Sigmoid colon (tissue), 7 donors: ENCODE results near the gene TUBB6. TPM values are rescaled to one million over a fixed set of nuclear protein-coding genes. Genes with fewer than 3 reads are reported as not detected.

Source experiments
- DNase-seq: peaks from one replicate; pipeline ENCODE4 v3.0.0-alpha.2; 2019
- H3K27ac ChIP-seq, 4 donors: fragments of 200-600 bp; sonication (generic); one replicate each; pipeline ENCODE4 v1.5.1; 2016 to 2019; ENCODE audit warnings: mild to moderate bottlenecking in 1 of 4
- H3K27me3 ChIP-seq, 3 donors: fragments of 200-600 bp; sonication (generic); one replicate each; pipeline ENCODE4 v1.5.1; 2019; ENCODE audit warnings: mild to moderate bottlenecking in 1 of 3
- H3K36me3 ChIP-seq, 4 donors: fragments of 200-600 bp; sonication (generic); one replicate each; pipeline ENCODE4 v1.5.1; 2016 to 2019
- H3K4me1 ChIP-seq, 4 donors: fragments of 200-600 bp; sonication (generic); one replicate each; pipeline ENCODE4 v1.5.1; 2017 to 2019
- H3K4me3 ChIP-seq, 4 donors: fragments of 200-600 bp; sonication (generic); one replicate each; pipeline ENCODE4 v1.5.1; 2017 to 2019; ENCODE audit warnings: mild to moderate bottlenecking in 2 of 4, moderate library complexity in 1 of 4
- H3K9me3 ChIP-seq, 4 donors: fragments of 200-600 bp in 3 of 4; sonication (generic) in 3 of 4; one replicate each; pipeline versions ENCODE4 v1.5.1 to v1.6.1; 2013 to 2019
- EP300 ChIP-seq, 4 donors: sonication (generic); formaldehyde crosslinking; IDR thresholded peaks; one replicate each; pipeline ENCODE4 v1.6.1; 2017; ENCODE audit warnings: antibody characterized with exemption in 4 of 4
- POLR2A ChIP-seq, 2 donors: fragments of 450-650 bp; IDR thresholded peaks; one replicate each; pipeline ENCODE4 v1.6.1; 2016; ENCODE audit warnings: antibody characterized with exemption in 2 of 2, mild to moderate bottlenecking in 2 of 2, moderate library complexity in 2 of 2
- POLR2AphosphoS5 ChIP-seq, 4 donors: sonication (generic); formaldehyde crosslinking; IDR thresholded peaks; one replicate each; pipeline ENCODE4 v1.6.1; 2017; ENCODE audit warnings: antibody characterized with exemption in 4 of 4
- WGBS, 2 donors: extraction: QIAGEN DNeasy Blood & Tissue Kit; methylation state at CpG; one replicate each; pipeline ENCODE4 v1.1.7; 2013; 5-methylcytosine and 5-hydroxymethylcytosine counted together
- intact Hi-C: fragments of 100-400 bp; cut with DNase I; formaldehyde crosslinking; loops from one replicate; pipeline ENCODE4 v1.15.1; 2023
- polyA plus RNA-seq, 3 donors: library from polyadenylated mRNA; stranded (reverse); fragments of 200-250 nt; gene quantifications; one replicate each; pipeline ENCODE4 v1.2.3, GENCODE V29; 2013
- small RNA-seq, 3 donors: library from RNA; depleted of rRNA; stranded (forward); fragments of <200 nt; gene quantifications; one replicate each; pipeline ENCODE3, GENCODE V24; 2016
- total RNA-seq, 4 donors: library from RNA; depleted of rRNA; stranded (reverse); fragments of >200 nt; gene quantifications; one replicate each; pipeline ENCODE4 v1.1.0, GENCODE V29; 2016
- TF ChIP-seq, protein P1 (sequence below), 4 experiments: fragments of 450-650 bp in 3 of 4; fragments of 200-600 bp in 1 of 4; IDR thresholded peaks; one replicate each; pipeline ENCODE4 v1.5.1; 2016 to 2019; ENCODE audit warnings: antibody characterized with exemption in 4 of 4, mild to moderate bottlenecking in 3 of 4, moderate library complexity in 2 of 4
- donor health status: healthy with polysubstance abuse.
- donor health status: Bipolar disorder and iron deficiency.
- donor health status: healthy.

Gene TUBB6
- total and polyA plus RNA-seq, 7 donors, result 19.2 to 445 (median 298) TPM

GRCh38 chr18:12372406-12372805, 64.4 kb downstream of the TUBB6 start:
- no peak for TF ChIP-seq POLR2A (IDR thresholded peaks at IDR 0.05)
- no peak for TF ChIP-seq EP300 (IDR thresholded peaks at IDR 0.05)
- TF ChIP-seq, protein P1, sequence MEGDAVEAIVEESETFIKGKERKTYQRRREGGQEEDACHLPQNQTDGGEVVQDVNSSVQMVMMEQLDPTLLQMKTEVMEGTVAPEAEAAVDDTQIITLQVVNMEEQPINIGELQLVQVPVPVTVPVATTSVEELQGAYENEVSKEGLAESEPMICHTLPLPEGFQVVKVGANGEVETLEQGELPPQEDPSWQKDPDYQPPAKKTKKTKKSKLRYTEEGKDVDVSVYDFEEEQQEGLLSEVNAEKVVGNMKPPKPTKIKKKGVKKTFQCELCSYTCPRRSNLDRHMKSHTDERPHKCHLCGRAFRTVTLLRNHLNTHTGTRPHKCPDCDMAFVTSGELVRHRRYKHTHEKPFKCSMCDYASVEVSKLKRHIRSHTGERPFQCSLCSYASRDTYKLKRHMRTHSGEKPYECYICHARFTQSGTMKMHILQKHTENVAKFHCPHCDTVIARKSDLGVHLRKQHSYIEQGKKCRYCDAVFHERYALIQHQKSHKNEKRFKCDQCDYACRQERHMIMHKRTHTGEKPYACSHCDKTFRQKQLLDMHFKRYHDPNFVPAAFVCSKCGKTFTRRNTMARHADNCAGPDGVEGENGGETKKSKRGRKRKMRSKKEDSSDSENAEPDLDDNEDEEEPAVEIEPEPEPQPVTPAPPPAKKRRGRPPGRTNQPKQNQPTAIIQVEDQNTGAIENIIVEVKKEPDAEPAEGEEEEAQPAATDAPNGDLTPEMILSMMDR (IDR thresholded peaks at IDR 0.05), result no peak
- TF ChIP-seq POLR2AphosphoS5 (IDR thresholded peaks at IDR 0.05), result no peak
- Histone ChIP-seq H3K36me3 (peaks cover 3 to 22% (median 10%) of the 10 kb centered on the region in 4 donors), H3K4me1 (peaks cover 0 to 46% (median 37%) of the 10 kb centered on the region in 4 donors), H3K27ac (no peak overlapping the region), H3K9me3 (no peaks in the 10 kb centered on the region), H3K27me3 (no peaks in the 10 kb centered on the region), H3K4me3 (no peak overlapping the region)
- 25 to 64% methylated on average over 3 of the region's 3 CpGs for WGBS, 2 donors
- intact Hi-C loops, result no loop called here
- DNase-seq, result no peak

- no peak for DNase-seq
- WGBS, 2 donors, result 31 to 72% methylated on average over 4 of the region's 4 CpGs
- H3K4me1 ChIP-seq, result peaks cover 0 to 52% (median 40%) of the 10 kb centered on the region in 4 donors
- H3K27me3 ChIP-seq, result no peaks in the 10 kb centered on the region
- H3K9me3 ChIP-seq, result no peaks in the 10 kb centered on the region
- peaks cover 0 to 15% (median 6%) of the 10 kb centered on the region in 4 donors for H3K36me3 ChIP-seq
- H3K4me3 ChIP-seq, result no peak overlapping the region
- TF ChIP-seq, protein P1 (IDR thresholded peaks at IDR 0.05), result no peak
- TF ChIP-seq POLR2A (IDR thresholded peaks at IDR 0.05) (no peak), EP300 (IDR thresholded peaks at IDR 0.05) (no peak), POLR2AphosphoS5 (IDR thresholded peaks at IDR 0.05) (no peak)
- intact Hi-C loops, result no loop called here
- no peak overlapping the region for H3K27ac ChIP-seq
Measured at GRCh38 chr18:12373116-12373770, 65.2 kb downstream of the TUBB6 start.

DNA sequence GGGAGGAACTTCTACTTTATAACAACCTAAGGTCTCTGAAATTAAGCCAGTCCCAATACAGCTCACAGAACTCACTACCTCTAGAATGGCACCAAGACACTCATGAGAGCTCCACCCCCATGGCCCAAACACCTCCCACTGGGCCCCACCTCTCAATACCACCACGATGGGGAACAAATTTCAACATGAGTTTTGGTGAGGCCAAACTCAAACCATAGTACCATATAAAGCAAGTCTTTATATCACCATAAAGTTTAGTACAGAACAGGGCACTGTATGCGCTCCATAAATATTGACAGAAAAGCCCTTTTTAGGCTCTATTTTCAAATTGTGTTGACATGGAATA, 65.7 kb downstream of the TUBB6 start:
- no peak overlapping the region for H3K27ac ChIP-seq
- no peak overlapping the region for H3K4me3 ChIP-seq
- H3K27me3 ChIP-seq, result no peaks in the 10 kb centered on the region
- DNase-seq, result no peak
- no peak for TF ChIP-seq EP300 (IDR thresholded peaks at IDR 0.05)
- TF ChIP-seq, protein P1 (IDR thresholded peaks at IDR 0.05), result no peak
- TF ChIP-seq POLR2AphosphoS5 (IDR thresholded peaks at IDR 0.05), result no peak
- TF ChIP-seq POLR2A (IDR thresholded peaks at IDR 0.05), result no peak
- intact Hi-C loops, result no loop called here
- H3K9me3 ChIP-seq, result no peaks in the 10 kb centered on the region
- H3K4me1 ChIP-seq, result peaks cover 0 to 52% (median 40%) of the 10 kb centered on the region in 4 donors
- WGBS, 2 donors, result 26 to 62% methylated on average over 2 of the region's 2 CpGs
- H3K36me3 ChIP-seq, result peaks cover 0 to 10% (median 1%) of the 10 kb centered on the region in 4 donors

DNA sequence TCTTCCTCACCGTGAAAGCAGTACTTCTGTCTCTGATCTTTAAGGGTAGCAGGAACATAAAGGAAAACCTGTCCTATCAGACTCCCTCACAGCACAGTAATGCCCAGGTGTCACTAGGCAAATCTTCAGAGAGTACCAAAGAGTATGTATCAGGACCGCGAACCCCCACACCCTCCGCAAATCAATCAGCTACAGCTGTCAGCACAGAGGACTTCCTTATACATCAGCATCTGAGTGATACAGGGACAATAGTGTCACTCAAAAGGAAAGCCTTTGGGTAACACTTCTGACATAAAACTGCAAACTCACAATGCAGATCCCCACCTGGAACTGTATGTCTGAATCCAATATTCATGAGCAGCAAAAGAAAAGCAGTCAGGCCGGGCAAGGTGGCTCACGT, 66.4 kb downstream of the TUBB6 start:
- 41 to 82% methylated on average over 6 of the region's 6 CpGs for WGBS, 2 donors
- no peak overlapping the region for H3K27ac ChIP-seq
- peaks cover 0 to 52% (median 40%) of the 10 kb centered on the region in 4 donors for H3K4me1 ChIP-seq
- TF ChIP-seq POLR2A (IDR thresholded peaks at IDR 0.05) (no peak), POLR2AphosphoS5 (IDR thresholded peaks at IDR 0.05) (no peak), EP300 (IDR thresholded peaks at IDR 0.05) (no peak)
- TF ChIP-seq, protein P1 (IDR thresholded peaks at IDR 0.05), result no peak
- intact Hi-C loops, result no loop called here
- no peaks in the 10 kb centered on the region for H3K27me3 ChIP-seq
- H3K4me3 ChIP-seq, result no peak overlapping the region
- no peaks in the 10 kb centered on the region for H3K9me3 ChIP-seq
- peaks cover 0 to 4% (median 0%) of the 10 kb centered on the region in 4 donors for H3K36me3 ChIP-seq
- DNase-seq, result no peak

Small RNAs within 50 kb of the gene (small RNA-seq; reads per million reads assigned to genes)
- gene RNU6-170P, result 0 reads per million in 3 donors

Other genes with a start within 250 kb of the TUBB6 start
- gene ANKRD62, start 214.4 kb upstream of the TUBB6 start, total RNA-seq, result under 1 TPM in 1 of 4 donors, not detected in 3; 0.55 TPM
- gene ANKRD62, start 214.4 kb upstream of the TUBB6 start, polyA plus RNA-seq, result under 1 TPM in 1 of 3 donors, not detected in 2; 0.03 TPM
- 10 to 100 TPM in 1 of 4 donors, not detected in 3; 17.8 TPM for gene CIDEA, start 53.9 kb upstream of the TUBB6 start, total RNA-seq
- 1 to 10 TPM in 1 of 3 donors, not detected in 2; 4.2 TPM for gene CIDEA, start 53.9 kb upstream of the TUBB6 start, polyA plus RNA-seq
- 10 to 100 TPM; 31.4 to 43.7 (median 38.2) TPM for gene AFG3L2, start 69.0 kb downstream of the TUBB6 start, total RNA-seq
- gene AFG3L2, start 69.0 kb downstream of the TUBB6 start, polyA plus RNA-seq, result 10 to 100 TPM; 46.2 to 56.6 (median 55.7) TPM
- 1 to 10 TPM; 2.1 to 7.5 (median 3.0) TPM for gene PRELID3A, start 99.7 kb downstream of the TUBB6 start, total RNA-seq
- gene PRELID3A, start 99.7 kb downstream of the TUBB6 start, polyA plus RNA-seq, result 1 to 10 TPM in 1 of 3 donors, under 1 TPM in 2; 0.60 to 2.2 (median 0.69) TPM